ENCODE results near the gene RAPGEF2. TPM values are rescaled to one million over a fixed set of nuclear protein-coding genes. Genes with fewer than 3 reads are reported as not detected.
"Not testable (repeated sequence)": the region's sequence is repeated elsewhere in the genome, so short reads cannot be mapped to it uniquely, and the experiment has no call there.

Gene RAPGEF2
- polyA plus RNA-seq, 1 donor (not counting 4 experiments of a cell fraction or from before 2014, with no cell fraction given) = 23.8 TPM

DNA sequence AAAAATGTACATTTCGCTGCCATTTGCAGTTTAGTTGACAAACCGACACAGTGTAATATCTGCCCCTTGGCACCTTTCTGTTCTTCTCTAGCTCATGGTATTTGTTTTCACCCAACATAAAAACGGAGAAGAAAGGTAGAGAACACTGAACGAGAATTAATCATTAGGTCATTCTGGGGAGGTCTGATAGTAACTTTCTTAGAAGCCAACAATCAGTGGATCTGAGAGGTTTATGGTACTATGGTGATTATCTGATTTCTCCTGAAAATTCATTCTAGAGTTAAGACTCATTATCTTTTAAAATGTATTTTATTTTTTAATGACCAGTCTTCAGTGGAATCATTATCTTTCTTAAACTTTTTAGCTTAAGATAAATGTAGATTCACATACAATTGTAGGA is 8.5 kb downstream of the RAPGEF2 start:
- H3K9me3 ChIP-seq (ENCODE audit: control insufficient read depth, low read depth, low read length) = no peaks in the 10 kb centered on the region
- FAIRE-seq = no peak
- no peaks in the 10 kb centered on the region for H3K36me3 ChIP-seq (ENCODE audit: control insufficient read depth in 2 of 2, extremely low read depth in 1 of 2, insufficient read depth in 2 of 2, low read length in 2 of 2)
- no peak overlapping the region for H3K9ac ChIP-seq (ENCODE audit: control insufficient read depth, extremely low read depth, insufficient read depth, low read length)
- H3K27ac ChIP-seq (ENCODE audit: control insufficient read depth, insufficient read depth, low read length) = no peak overlapping the region
- H2AFZ ChIP-seq (ENCODE audit: control insufficient read depth, low read length) = no peak overlapping the region
- H3K4me2 ChIP-seq (ENCODE audit: control insufficient read depth, extremely low read depth, insufficient read depth, low read depth, low read length) = no peak overlapping the region
- no peaks in the 10 kb centered on the region for H3K9me1 ChIP-seq (ENCODE audit: control insufficient read depth, extremely low read depth, insufficient read depth, low read length)
- dilution Hi-C loops (cut with MboI; ENCODE audit: extremely low pct_ligation_motif_present, low sequenced_read_pairs) = no loop called here
- no peaks in the 10 kb centered on the region for H4K20me1 ChIP-seq (ENCODE audit: control insufficient read depth, extremely low read depth, insufficient read depth, low read length)
- H3K79me2 ChIP-seq (ENCODE audit: control insufficient read depth, insufficient read depth, low read length) = peaks cover 69% of the 10 kb centered on the region
- no peak for DNase-seq (ENCODE audit: low read depth, low spot score)
- no peaks in the 10 kb centered on the region for H3K27me3 ChIP-seq (ENCODE audit: control insufficient read depth, extremely low read depth, insufficient read depth, low read length)
- H3K4me3 ChIP-seq (ENCODE audit: control insufficient read depth in 2 of 3, extremely low read depth in 1 of 3, insufficient read depth in 2 of 3, low read depth in 1 of 3, low read length in 3 of 3) = no peak overlapping the region
- H3K4me1 ChIP-seq (ENCODE audit: control insufficient read depth, extremely low read depth, insufficient read depth, low read length) = peaks cover 4% of the 10 kb centered on the region
- TF ChIP-seq, protein P1, sequence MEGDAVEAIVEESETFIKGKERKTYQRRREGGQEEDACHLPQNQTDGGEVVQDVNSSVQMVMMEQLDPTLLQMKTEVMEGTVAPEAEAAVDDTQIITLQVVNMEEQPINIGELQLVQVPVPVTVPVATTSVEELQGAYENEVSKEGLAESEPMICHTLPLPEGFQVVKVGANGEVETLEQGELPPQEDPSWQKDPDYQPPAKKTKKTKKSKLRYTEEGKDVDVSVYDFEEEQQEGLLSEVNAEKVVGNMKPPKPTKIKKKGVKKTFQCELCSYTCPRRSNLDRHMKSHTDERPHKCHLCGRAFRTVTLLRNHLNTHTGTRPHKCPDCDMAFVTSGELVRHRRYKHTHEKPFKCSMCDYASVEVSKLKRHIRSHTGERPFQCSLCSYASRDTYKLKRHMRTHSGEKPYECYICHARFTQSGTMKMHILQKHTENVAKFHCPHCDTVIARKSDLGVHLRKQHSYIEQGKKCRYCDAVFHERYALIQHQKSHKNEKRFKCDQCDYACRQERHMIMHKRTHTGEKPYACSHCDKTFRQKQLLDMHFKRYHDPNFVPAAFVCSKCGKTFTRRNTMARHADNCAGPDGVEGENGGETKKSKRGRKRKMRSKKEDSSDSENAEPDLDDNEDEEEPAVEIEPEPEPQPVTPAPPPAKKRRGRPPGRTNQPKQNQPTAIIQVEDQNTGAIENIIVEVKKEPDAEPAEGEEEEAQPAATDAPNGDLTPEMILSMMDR (optimal IDR thresholded peaks at IDR 0.05 in 1 of 3, IDR thresholded peaks at IDR 0.05 in 1 of 3, conservative IDR thresholded peaks at IDR 0.05 in 1 of 3; ENCODE audit: extremely low read depth in 1 of 3, insufficient read depth in 2 of 3, low read length in 3 of 3) = no peak
- no peak for TF ChIP-seq EZH2 (IDR thresholded peaks at IDR 0.05; ENCODE audit: low read length)

DNA sequence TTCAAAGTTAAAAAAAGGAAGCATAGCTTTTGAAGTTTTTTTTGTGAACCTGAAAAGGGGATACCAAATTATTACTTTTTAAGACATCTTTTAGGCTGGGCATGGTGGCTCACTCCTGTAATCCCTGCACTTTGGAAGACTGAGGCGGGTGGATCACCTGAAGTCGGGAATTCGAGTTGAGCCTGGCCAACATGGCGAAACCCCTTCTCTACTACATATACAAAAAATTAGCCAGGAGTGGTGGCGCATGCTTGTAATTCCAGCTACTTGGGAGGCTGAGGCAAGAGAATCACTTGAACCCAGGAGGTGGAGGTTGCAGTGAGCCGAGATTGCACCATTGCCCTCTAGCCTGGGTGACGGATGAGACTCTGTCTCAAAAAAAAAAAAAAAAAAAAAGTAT is 10.5 kb downstream of the RAPGEF2 start:
- dilution Hi-C loops (cut with MboI; ENCODE audit: extremely low pct_ligation_motif_present, low sequenced_read_pairs) = not testable (repeated sequence)

DNA sequence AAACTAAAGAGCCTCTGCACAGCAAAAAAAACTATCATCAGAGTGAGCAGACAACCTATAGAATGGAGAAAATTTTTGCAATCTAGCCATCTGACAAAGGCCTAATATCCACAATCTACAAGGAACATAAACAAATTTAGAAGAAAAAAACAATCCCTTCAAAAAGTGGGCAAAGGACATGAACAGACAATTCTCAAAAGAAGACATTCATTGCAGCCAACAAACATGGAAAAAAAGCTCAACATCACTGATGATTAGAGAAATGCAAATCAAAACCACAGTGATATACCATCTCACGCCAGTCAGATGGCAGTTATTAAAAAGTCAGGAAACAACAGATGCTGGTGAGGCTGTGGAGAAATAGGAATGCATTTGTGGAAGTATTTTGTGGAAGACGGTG is 13.2 kb downstream of the RAPGEF2 start:
- H3K27me3 ChIP-seq (ENCODE audit: control insufficient read depth, extremely low read depth, insufficient read depth, low read length); DNase-seq (ENCODE audit: low read depth, low spot score); H3K9ac ChIP-seq (ENCODE audit: control insufficient read depth, extremely low read depth, insufficient read depth, low read length); H4K20me1 ChIP-seq (ENCODE audit: control insufficient read depth, extremely low read depth, insufficient read depth, low read length); dilution Hi-C loops (cut with MboI; ENCODE audit: extremely low pct_ligation_motif_present, low sequenced_read_pairs); H3K4me2 ChIP-seq (ENCODE audit: control insufficient read depth, extremely low read depth, insufficient read depth, low read depth, low read length); H3K9me1 ChIP-seq (ENCODE audit: control insufficient read depth, extremely low read depth, insufficient read depth, low read length); H2AFZ ChIP-seq (ENCODE audit: control insufficient read depth, low read length); H3K27ac ChIP-seq (ENCODE audit: control insufficient read depth, insufficient read depth, low read length); FAIRE-seq; H3K9me3 ChIP-seq (ENCODE audit: control insufficient read depth, low read depth, low read length); H3K4me1 ChIP-seq (ENCODE audit: control insufficient read depth, extremely low read depth, insufficient read depth, low read length); H3K36me3 ChIP-seq (ENCODE audit: control insufficient read depth in 2 of 2, extremely low read depth in 1 of 2, insufficient read depth in 2 of 2, low read length in 2 of 2); H3K4me3 ChIP-seq (ENCODE audit: control insufficient read depth in 2 of 3, extremely low read depth in 1 of 3, insufficient read depth in 2 of 3, low read depth in 1 of 3, low read length in 3 of 3): not testable (repeated sequence)
- peaks cover 54% of the 10 kb centered on the region for H3K79me2 ChIP-seq (ENCODE audit: control insufficient read depth, insufficient read depth, low read length)

More for the DNA sequence above, 10.5 kb downstream of the RAPGEF2 start:
- H3K9ac ChIP-seq (ENCODE audit: control insufficient read depth, extremely low read depth, insufficient read depth, low read length); H3K4me1 ChIP-seq (ENCODE audit: control insufficient read depth, extremely low read depth, insufficient read depth, low read length); H3K36me3 ChIP-seq (ENCODE audit: control insufficient read depth in 2 of 2, extremely low read depth in 1 of 2, insufficient read depth in 2 of 2, low read length in 2 of 2); H3K9me1 ChIP-seq (ENCODE audit: control insufficient read depth, extremely low read depth, insufficient read depth, low read length); H3K9me3 ChIP-seq (ENCODE audit: control insufficient read depth, low read depth, low read length); FAIRE-seq; H2AFZ ChIP-seq (ENCODE audit: control insufficient read depth, low read length); H3K27ac ChIP-seq (ENCODE audit: control insufficient read depth, insufficient read depth, low read length); DNase-seq (ENCODE audit: low read depth, low spot score); H3K27me3 ChIP-seq (ENCODE audit: control insufficient read depth, extremely low read depth, insufficient read depth, low read length); H3K4me2 ChIP-seq (ENCODE audit: control insufficient read depth, extremely low read depth, insufficient read depth, low read depth, low read length); H4K20me1 ChIP-seq (ENCODE audit: control insufficient read depth, extremely low read depth, insufficient read depth, low read length); H3K4me3 ChIP-seq (ENCODE audit: control insufficient read depth in 2 of 3, extremely low read depth in 1 of 3, insufficient read depth in 2 of 3, low read depth in 1 of 3, low read length in 3 of 3): not testable (repeated sequence)
- H3K79me2 ChIP-seq (ENCODE audit: control insufficient read depth, insufficient read depth, low read length) = peaks cover 62% of the 10 kb centered on the region

DNA sequence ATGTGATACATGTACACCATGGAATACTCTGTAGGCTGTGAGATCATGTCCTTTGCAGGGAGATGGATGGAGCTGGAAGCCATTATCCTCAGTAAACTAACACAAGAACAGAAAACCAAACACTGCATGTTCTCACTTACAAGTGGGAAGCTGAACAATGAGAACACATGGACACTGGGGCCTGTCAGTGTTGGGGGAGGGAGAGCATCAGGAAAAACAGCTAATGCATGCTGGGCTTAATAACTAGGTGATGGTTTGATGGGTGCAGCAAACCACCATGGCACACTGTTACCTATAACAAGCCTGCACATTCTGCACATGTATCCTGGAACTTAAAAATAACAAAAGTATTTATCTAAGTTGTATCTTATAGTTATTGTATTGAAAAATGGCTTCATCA is 13.8 kb downstream of the RAPGEF2 start:
- H3K4me1 ChIP-seq (ENCODE audit: control insufficient read depth, extremely low read depth, insufficient read depth, low read length); H3K4me3 ChIP-seq (ENCODE audit: control insufficient read depth in 2 of 3, extremely low read depth in 1 of 3, insufficient read depth in 2 of 3, low read depth in 1 of 3, low read length in 3 of 3); H3K9me3 ChIP-seq (ENCODE audit: control insufficient read depth, low read depth, low read length); dilution Hi-C loops (cut with MboI; ENCODE audit: extremely low pct_ligation_motif_present, low sequenced_read_pairs); FAIRE-seq; H3K36me3 ChIP-seq (ENCODE audit: control insufficient read depth in 2 of 2, extremely low read depth in 1 of 2, insufficient read depth in 2 of 2, low read length in 2 of 2); H3K9ac ChIP-seq (ENCODE audit: control insufficient read depth, extremely low read depth, insufficient read depth, low read length); H3K9me1 ChIP-seq (ENCODE audit: control insufficient read depth, extremely low read depth, insufficient read depth, low read length); H3K27me3 ChIP-seq (ENCODE audit: control insufficient read depth, extremely low read depth, insufficient read depth, low read length); H2AFZ ChIP-seq (ENCODE audit: control insufficient read depth, low read length); H3K27ac ChIP-seq (ENCODE audit: control insufficient read depth, insufficient read depth, low read length); H3K4me2 ChIP-seq (ENCODE audit: control insufficient read depth, extremely low read depth, insufficient read depth, low read depth, low read length); H4K20me1 ChIP-seq (ENCODE audit: control insufficient read depth, extremely low read depth, insufficient read depth, low read length); DNase-seq (ENCODE audit: low read depth, low spot score): not testable (repeated sequence)
- peaks cover 51% of the 10 kb centered on the region for H3K79me2 ChIP-seq (ENCODE audit: control insufficient read depth, insufficient read depth, low read length)

Measured in keratinocyte (primary cell).